OCI-LY1 (cell line): ENCODE data around the gene CFAP221.

Source experiments
- CTCF ChIP-seq: fragments of 200-600 bp; sonication (generic), shearing (Covaris generic); IDR thresholded peaks from 2 replicates; pipeline ENCODE4 v1.5.1; 2017; ENCODE audit warnings: mild to moderate bottlenecking, antibody characterized with exemption, low read length, moderate library complexity, mixed read lengths
- EZH2 ChIP-seq: fragments of 200-600 bp; sonication (generic), shearing (Covaris generic); IDR thresholded peaks from 2 replicates; pipeline ENCODE4 v1.8.0; 2017; ENCODE audit warnings: borderline replicate concordance, mixed run types, mild to moderate bottlenecking, antibody characterized with exemption, low read length, moderate library complexity, mixed read lengths

GRCh38 chr2:119706221-119706620, 162.0 kb downstream of the CFAP221 start:
- TF ChIP-seq CTCF (no peak), EZH2 (no peak)
